ENCODE results near the gene PHC3.

Gene PHC3

DNA sequence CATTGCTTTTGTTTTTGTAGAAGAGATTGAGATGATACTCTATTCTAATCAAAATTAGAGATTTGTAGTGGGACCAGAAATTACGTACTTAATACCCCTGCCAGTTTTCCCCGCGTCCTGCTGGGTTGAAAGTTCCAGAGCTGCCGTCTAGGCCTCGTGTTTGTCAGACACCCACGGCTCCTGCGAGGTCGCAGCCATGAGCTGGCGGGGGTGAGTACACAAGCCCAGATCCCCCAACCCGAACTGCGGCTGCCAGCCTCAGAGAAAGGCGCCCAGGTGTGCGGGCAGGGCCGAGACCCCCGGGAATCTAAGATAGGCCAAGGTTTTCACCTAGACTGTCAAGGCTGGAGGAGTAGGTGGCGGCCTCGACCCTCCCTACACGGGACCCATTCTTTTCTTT, 117.4 kb downstream of the PHC3 start:
- Histone ChIP-seq H3K27ac (ENCODE audit: low read length) (no peak overlapping the region), H3K27me3 (ENCODE audit: low read depth, low read length) (no peaks in the 10 kb centered on the region), H3K36me3 (ENCODE audit: control insufficient read depth in 1 of 2, insufficient read depth in 2 of 2, low read length in 2 of 2) (no peaks in the 10 kb centered on the region), H3K4me3 (ENCODE audit: low read depth in 1 of 2, low read length in 2 of 2) (no peak overlapping the region), H3K4me1 (ENCODE audit: control insufficient read depth in 1 of 2, insufficient read depth in 2 of 2, low read length in 2 of 2) (no peaks in the 10 kb centered on the region), H3K9me3 (ENCODE audit: control insufficient read depth in 1 of 2, low read length in 2 of 2) (no peaks in the 10 kb centered on the region)

DNA sequence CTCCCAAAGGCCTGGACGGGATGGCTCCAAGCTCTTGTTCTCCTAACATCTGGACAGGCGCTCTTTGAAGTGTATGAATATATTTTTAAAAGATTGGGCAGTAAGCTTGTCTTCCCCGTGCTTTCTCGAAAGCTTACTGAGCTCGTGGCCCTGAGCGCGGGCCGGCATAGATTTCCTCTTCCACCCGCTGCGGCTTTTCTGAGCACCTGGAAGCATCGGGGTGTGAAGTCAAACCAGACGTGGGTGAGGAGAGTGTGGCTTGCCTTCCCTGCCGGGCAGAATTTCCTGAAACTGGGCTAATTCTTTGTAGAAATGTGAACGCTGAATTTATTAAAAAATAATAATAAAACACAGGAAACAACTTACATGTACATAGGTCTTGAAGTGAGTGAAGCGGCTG, 117.8 kb downstream of the PHC3 start:
- Histone ChIP-seq H3K9me3 (ENCODE audit: control insufficient read depth in 1 of 2, low read length in 2 of 2) (no peaks in the 10 kb centered on the region), H3K36me3 (ENCODE audit: control insufficient read depth in 1 of 2, insufficient read depth in 2 of 2, low read length in 2 of 2) (no peaks in the 10 kb centered on the region), H3K4me3 (ENCODE audit: low read depth in 1 of 2, low read length in 2 of 2) (no peak overlapping the region)

GRCh38 chr3:170062769-170063168, 118.8 kb downstream of the PHC3 start:
- Histone ChIP-seq H3K4me1 (ENCODE audit: control insufficient read depth in 1 of 2, insufficient read depth in 2 of 2, low read length in 2 of 2) (no peaks in the 10 kb centered on the region), H3K36me3 (ENCODE audit: control insufficient read depth in 1 of 2, insufficient read depth in 2 of 2, low read length in 2 of 2) (no peaks in the 10 kb centered on the region), H3K27me3 (ENCODE audit: low read depth, low read length) (no peaks in the 10 kb centered on the region), H3K27ac (ENCODE audit: low read length) (no peak overlapping the region), H3K9me3 (ENCODE audit: control insufficient read depth in 1 of 2, low read length in 2 of 2) (no peaks in the 10 kb centered on the region), H3K4me3 (ENCODE audit: low read depth in 1 of 2, low read length in 2 of 2) (no peak overlapping the region)

More for the DNA sequence above, 117.8 kb downstream of the PHC3 start:
- Histone ChIP-seq H3K27ac (ENCODE audit: low read length) (no peak overlapping the region), H3K4me1 (ENCODE audit: control insufficient read depth in 1 of 2, insufficient read depth in 2 of 2, low read length in 2 of 2) (no peaks in the 10 kb centered on the region), H3K27me3 (ENCODE audit: low read depth, low read length) (no peaks in the 10 kb centered on the region)

DNA sequence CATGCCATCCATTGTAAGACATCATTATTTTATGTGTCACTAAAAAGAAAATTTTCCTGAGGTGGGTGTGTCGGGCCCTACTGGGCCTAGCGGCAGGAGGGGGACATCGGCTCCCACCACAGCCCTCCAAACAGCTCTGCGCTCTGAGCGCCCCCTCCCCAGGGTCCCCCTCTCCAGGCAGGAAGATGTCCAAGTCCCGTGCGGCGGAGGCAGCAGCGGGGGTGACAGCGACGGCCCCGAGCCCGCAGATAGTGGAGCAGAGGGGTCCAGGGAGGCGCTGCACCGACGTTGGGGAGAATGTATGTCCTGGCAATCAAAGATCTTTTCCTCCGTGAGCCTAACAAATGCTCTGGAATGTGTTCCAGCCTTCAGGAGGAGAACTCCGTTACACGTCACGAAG, 119.5 kb downstream of the PHC3 start:
- no peaks in the 10 kb centered on the region for H3K9me3 ChIP-seq (ENCODE audit: control insufficient read depth in 1 of 2, low read length in 2 of 2)
- H3K36me3 ChIP-seq (ENCODE audit: control insufficient read depth in 1 of 2, insufficient read depth in 2 of 2, low read length in 2 of 2), result no peaks in the 10 kb centered on the region
- H3K4me1 ChIP-seq (ENCODE audit: control insufficient read depth in 1 of 2, insufficient read depth in 2 of 2, low read length in 2 of 2), result no peaks in the 10 kb centered on the region
- no peak overlapping the region for H3K4me3 ChIP-seq (ENCODE audit: low read depth in 1 of 2, low read length in 2 of 2)
- H3K27ac ChIP-seq (ENCODE audit: low read length), result no peak overlapping the region
- H3K27me3 ChIP-seq (ENCODE audit: low read depth, low read length), result no peaks in the 10 kb centered on the region

DNA sequence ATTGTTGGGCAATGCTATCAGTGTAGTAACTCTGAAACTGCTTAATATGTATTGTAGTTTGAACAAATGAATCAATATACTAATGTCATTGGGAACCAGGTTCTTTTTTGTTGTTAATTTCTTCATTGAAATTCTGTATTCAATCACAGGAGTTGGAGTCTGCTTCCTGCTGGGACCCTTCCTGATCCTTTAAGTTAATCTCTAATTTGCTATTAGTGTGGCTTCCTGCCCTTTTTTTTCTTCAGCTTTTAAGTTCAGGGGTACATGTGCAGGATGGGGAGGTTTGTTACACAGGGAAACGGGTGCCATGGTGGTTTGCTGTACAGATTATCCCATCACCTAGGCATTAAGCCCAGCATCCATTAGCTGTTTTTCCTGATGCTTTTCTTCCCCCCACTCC, 122.1 kb downstream of the PHC3 start:
- no peaks in the 10 kb centered on the region for H3K27me3 ChIP-seq (ENCODE audit: low read depth, low read length)
- no peaks in the 10 kb centered on the region for H3K4me1 ChIP-seq (ENCODE audit: control insufficient read depth in 1 of 2, insufficient read depth in 2 of 2, low read length in 2 of 2)
- H3K27ac ChIP-seq (ENCODE audit: low read length), result no peak overlapping the region

DNA sequence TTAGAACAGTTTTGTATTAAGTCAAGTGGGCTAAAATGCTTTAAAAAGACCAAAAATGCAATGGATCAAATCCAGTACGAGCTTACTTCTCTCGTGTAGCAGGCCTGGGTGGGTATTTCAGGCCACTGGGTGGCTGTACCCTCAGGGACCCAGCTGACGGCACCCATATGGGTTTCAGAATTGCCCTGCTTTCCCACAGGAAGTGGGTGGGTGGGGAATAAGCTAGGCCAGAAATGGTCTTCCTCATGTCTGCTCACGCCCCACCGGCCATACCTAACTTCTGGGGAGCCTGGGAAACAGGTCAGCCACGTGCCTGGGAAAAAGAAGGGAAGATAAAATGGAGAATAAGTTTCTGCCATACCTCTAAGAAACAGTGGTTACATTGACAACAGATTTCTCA, 123.4 kb downstream of the PHC3 start:
- Histone ChIP-seq H3K27ac (ENCODE audit: low read length) (no peak overlapping the region), H3K4me3 (ENCODE audit: low read depth in 1 of 2, low read length in 2 of 2) (no peak overlapping the region), H3K9me3 (ENCODE audit: control insufficient read depth in 1 of 2, low read length in 2 of 2) (no peaks in the 10 kb centered on the region), H3K36me3 (ENCODE audit: control insufficient read depth in 1 of 2, insufficient read depth in 2 of 2, low read length in 2 of 2) (no peaks in the 10 kb centered on the region), H3K27me3 (ENCODE audit: low read depth, low read length) (no peaks in the 10 kb centered on the region), H3K4me1 (ENCODE audit: control insufficient read depth in 1 of 2, insufficient read depth in 2 of 2, low read length in 2 of 2) (no peaks in the 10 kb centered on the region)

More for the DNA sequence above, 122.1 kb downstream of the PHC3 start:
- Histone ChIP-seq H3K36me3 (ENCODE audit: control insufficient read depth in 1 of 2, insufficient read depth in 2 of 2, low read length in 2 of 2) (no peaks in the 10 kb centered on the region), H3K4me3 (ENCODE audit: low read depth in 1 of 2, low read length in 2 of 2) (no peak overlapping the region), H3K9me3 (ENCODE audit: control insufficient read depth in 1 of 2, low read length in 2 of 2) (no peaks in the 10 kb centered on the region)

- no peaks in the 10 kb centered on the region for H3K4me1 ChIP-seq (ENCODE audit: control insufficient read depth in 1 of 2, insufficient read depth in 2 of 2, low read length in 2 of 2)
- H3K27me3 ChIP-seq (ENCODE audit: low read depth, low read length), result no peaks in the 10 kb centered on the region
- no peak overlapping the region for H3K27ac ChIP-seq (ENCODE audit: low read length)
- H3K36me3 ChIP-seq (ENCODE audit: control insufficient read depth in 1 of 2, insufficient read depth in 2 of 2, low read length in 2 of 2), result no peaks in the 10 kb centered on the region
- H3K9me3 ChIP-seq (ENCODE audit: control insufficient read depth in 1 of 2, low read length in 2 of 2), result no peaks in the 10 kb centered on the region
- H3K4me3 ChIP-seq (ENCODE audit: low read depth in 1 of 2, low read length in 2 of 2), result no peak overlapping the region
Measured at GRCh38 chr3:170057550-170057949, 124.0 kb downstream of the PHC3 start.

GRCh38 chr3:170056710-170057454, 124.7 kb downstream of the PHC3 start:
- H3K4me1 ChIP-seq (ENCODE audit: control insufficient read depth in 1 of 2, insufficient read depth in 2 of 2, low read length in 2 of 2), result no peaks in the 10 kb centered on the region
- no peaks in the 10 kb centered on the region for H3K36me3 ChIP-seq (ENCODE audit: control insufficient read depth in 1 of 2, insufficient read depth in 2 of 2, low read length in 2 of 2)
- H3K4me3 ChIP-seq (ENCODE audit: low read depth in 1 of 2, low read length in 2 of 2), result no peak overlapping the region
- no peaks in the 10 kb centered on the region for H3K27me3 ChIP-seq (ENCODE audit: low read depth, low read length)
- no peaks in the 10 kb centered on the region for H3K9me3 ChIP-seq (ENCODE audit: control insufficient read depth in 1 of 2, low read length in 2 of 2)
- H3K27ac ChIP-seq (ENCODE audit: low read length), result no peak overlapping the region

- no peaks in the 10 kb centered on the region for H3K9me3 ChIP-seq (ENCODE audit: control insufficient read depth in 1 of 2, low read length in 2 of 2)
- no peaks in the 10 kb centered on the region for H3K4me1 ChIP-seq (ENCODE audit: control insufficient read depth in 1 of 2, insufficient read depth in 2 of 2, low read length in 2 of 2)
- H3K27me3 ChIP-seq (ENCODE audit: low read depth, low read length), result no peaks in the 10 kb centered on the region
- no peaks in the 10 kb centered on the region for H3K36me3 ChIP-seq (ENCODE audit: control insufficient read depth in 1 of 2, insufficient read depth in 2 of 2, low read length in 2 of 2)
- no peak overlapping the region for H3K4me3 ChIP-seq (ENCODE audit: low read depth in 1 of 2, low read length in 2 of 2)
- H3K27ac ChIP-seq (ENCODE audit: low read length), result no peak overlapping the region
Measured at GRCh38 chr3:170055209-170055608, 126.3 kb downstream of the PHC3 start.

GRCh38 chr3:170054204-170054603, 127.3 kb downstream of the PHC3 start:
- Histone ChIP-seq H3K4me1 (ENCODE audit: control insufficient read depth in 1 of 2, insufficient read depth in 2 of 2, low read length in 2 of 2) (no peaks in the 10 kb centered on the region), H3K36me3 (ENCODE audit: control insufficient read depth in 1 of 2, insufficient read depth in 2 of 2, low read length in 2 of 2) (no peaks in the 10 kb centered on the region), H3K4me3 (ENCODE audit: low read depth in 1 of 2, low read length in 2 of 2) (no peak overlapping the region), H3K9me3 (ENCODE audit: control insufficient read depth in 1 of 2, low read length in 2 of 2) (no peaks in the 10 kb centered on the region), H3K27ac (ENCODE audit: low read length) (no peak overlapping the region), H3K27me3 (ENCODE audit: low read depth, low read length) (no peaks in the 10 kb centered on the region)

DNA sequence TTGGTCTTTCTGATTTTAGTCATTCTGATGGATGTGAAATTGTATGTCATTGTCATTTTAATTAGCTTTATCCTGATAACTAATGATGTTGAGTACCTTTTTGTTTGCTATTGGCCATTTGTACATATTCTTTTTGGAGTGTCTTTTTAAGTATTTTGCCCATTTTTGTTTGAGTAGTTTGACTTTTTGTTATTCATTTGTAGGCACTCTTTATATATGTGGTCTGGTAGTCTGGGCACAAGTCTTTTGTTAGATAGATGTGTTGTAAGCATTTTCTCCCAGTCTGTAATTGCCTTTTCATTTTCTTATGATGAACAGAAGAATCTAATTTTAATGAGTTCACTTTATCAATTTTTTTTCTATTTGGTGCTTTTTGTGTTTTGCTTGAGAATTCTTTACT, 129.1 kb downstream of the PHC3 start:
- H3K9me3 ChIP-seq (ENCODE audit: control insufficient read depth in 1 of 2, low read length in 2 of 2), result no peaks in the 10 kb centered on the region
- no peaks in the 10 kb centered on the region for H3K27me3 ChIP-seq (ENCODE audit: low read depth, low read length)
- no peaks in the 10 kb centered on the region for H3K4me1 ChIP-seq (ENCODE audit: control insufficient read depth in 1 of 2, insufficient read depth in 2 of 2, low read length in 2 of 2)
- no peaks in the 10 kb centered on the region for H3K36me3 ChIP-seq (ENCODE audit: control insufficient read depth in 1 of 2, insufficient read depth in 2 of 2, low read length in 2 of 2)
- no peak overlapping the region for H3K4me3 ChIP-seq (ENCODE audit: low read depth in 1 of 2, low read length in 2 of 2)
- H3K27ac ChIP-seq (ENCODE audit: low read length), result no peak overlapping the region

DNA sequence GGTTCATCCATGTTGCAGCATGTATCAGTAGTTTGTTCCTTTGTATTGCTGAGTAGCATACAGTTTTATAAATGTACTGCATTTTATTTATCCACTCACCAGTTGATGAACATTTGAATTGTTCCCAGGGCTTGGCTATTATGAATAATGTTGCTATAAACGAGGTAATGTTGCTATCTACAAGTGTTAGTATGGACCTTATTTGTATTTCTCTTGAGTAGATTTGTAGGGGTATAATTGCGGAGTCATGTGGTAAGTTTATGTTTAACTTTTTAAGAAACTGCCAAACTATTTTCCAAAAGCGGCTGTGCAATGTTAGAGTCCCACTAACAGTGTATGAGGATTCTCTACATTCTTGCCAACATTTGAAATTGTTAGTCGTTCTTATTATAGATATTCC, 130.8 kb downstream of the PHC3 start:
- no peaks in the 10 kb centered on the region for H3K27me3 ChIP-seq (ENCODE audit: low read depth, low read length)
- no peak overlapping the region for H3K27ac ChIP-seq (ENCODE audit: low read length)
- H3K4me1 ChIP-seq (ENCODE audit: control insufficient read depth in 1 of 2, insufficient read depth in 2 of 2, low read length in 2 of 2), result no peaks in the 10 kb centered on the region
- no peaks in the 10 kb centered on the region for H3K9me3 ChIP-seq (ENCODE audit: control insufficient read depth in 1 of 2, low read length in 2 of 2)
- H3K36me3 ChIP-seq (ENCODE audit: control insufficient read depth in 1 of 2, insufficient read depth in 2 of 2, low read length in 2 of 2), result no peaks in the 10 kb centered on the region
- no peak overlapping the region for H3K4me3 ChIP-seq (ENCODE audit: low read depth in 1 of 2, low read length in 2 of 2)

Data from muscle layer of duodenum (tissue), 2 donors.